Stimulated activated naive B cell treated with anti-CD40 and anti-IgM and Interleukin-4, amounts not matched to agents 10 μg/mL and 1 μg/mL and 100 μg/mL, for 72 hours (primary cell): Measurements from ENCODE around the gene PRMT2.

Experiments used
- ATAC-seq, 2 donors: fragments of 150-1000 bp; cut with Tn5 transposase; replicated peaks; 2 replicates each; pipeline ENCODE4 v1.10.0; 2021; ENCODE audit warnings: moderate library complexity in 1 of 2
- DNase-seq: peaks from one replicate; pipeline ENCODE4 v3.0.0; 2021
- H3K27ac Mint-ChIP-seq: one replicate; pipeline ENCODE4 v1.8.0; 2022; ENCODE audit warnings: mild to moderate bottlenecking, mixed read lengths
- H3K27me3 Mint-ChIP-seq, 2 donors: one replicate each; pipeline ENCODE4 v1.8.0; 2022; ENCODE audit warnings: mixed read lengths in 2 of 2
- H3K36me3 Mint-ChIP-seq, 2 donors: one replicate each; pipeline ENCODE4 v1.8.0; 2022; ENCODE audit warnings: mixed read lengths in 2 of 2, mild to moderate bottlenecking in 1 of 2
- H3K4me1 Mint-ChIP-seq, 2 donors: one replicate each; pipeline ENCODE4 v1.8.0; 2022; ENCODE audit warnings: mixed read lengths in 2 of 2, mild to moderate bottlenecking in 1 of 2
- H3K4me3 Mint-ChIP-seq, 2 donors: one replicate each; pipeline ENCODE4 v1.8.0; 2022; ENCODE audit warnings: mild to moderate bottlenecking in 2 of 2, mixed read lengths in 2 of 2, moderate library complexity in 1 of 2
- H3K9me3 Mint-ChIP-seq, 2 donors: one replicate each; pipeline ENCODE4 v1.8.0; 2022; ENCODE audit warnings: mixed read lengths in 2 of 2, mild to moderate bottlenecking in 1 of 2

Gene PRMT2

DNA sequence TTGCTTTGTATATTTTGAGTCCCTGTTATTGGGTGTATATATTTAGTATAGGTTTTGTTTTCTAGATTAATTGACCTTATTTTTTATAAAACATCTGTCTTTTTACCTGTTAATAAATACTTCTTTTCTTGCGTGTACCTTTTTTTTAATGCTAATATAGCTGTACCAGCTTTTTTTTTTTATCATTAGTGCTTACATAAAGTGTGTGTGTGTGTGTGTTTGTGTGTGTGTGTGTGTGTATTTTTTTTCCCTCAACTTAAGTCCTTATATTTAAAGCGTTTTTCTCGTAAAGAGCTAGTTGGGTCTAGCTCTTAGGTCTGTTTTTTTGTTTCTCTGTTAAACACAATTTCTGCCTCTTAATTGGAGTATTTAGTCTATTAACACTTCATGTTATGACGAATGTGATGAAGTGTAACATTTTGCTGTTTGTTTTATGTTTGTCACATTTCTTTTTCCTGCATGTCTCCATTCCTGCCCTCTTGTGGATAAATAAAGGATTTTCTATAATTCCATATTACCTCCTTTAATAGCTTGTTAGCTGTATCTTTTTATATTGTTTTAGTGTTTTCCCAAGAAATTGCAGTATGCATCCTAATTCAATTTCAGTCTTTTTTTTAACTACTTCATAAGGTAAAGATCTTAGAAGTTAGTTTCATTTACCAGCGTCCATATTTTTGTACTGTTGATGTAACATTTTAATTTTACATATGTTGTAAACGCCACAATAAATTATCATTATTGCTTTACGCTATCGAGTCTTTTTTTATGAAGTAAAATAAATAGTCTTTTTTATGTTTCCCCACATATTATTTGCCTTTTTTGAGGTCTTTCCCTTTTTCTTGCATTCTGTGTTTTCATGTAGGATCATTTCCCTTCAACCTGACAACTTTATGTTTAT, 4.3 kb downstream of the PRMT2 start:
- ATAC-seq, result no peak
- DNase-seq, result no peak
- Mint-ChIP-seq H3K27ac (no peak overlapping the region), H3K36me3 (peaks cover 29 to 47% of the 10 kb centered on the region in 2 donors), H3K9me3 (no peaks in the 10 kb centered on the region), H3K4me3 (peak overlapping the region in 1 of 2 donors; percentile 11), H3K4me1 (peaks cover 24 to 60% of the 10 kb centered on the region in 2 donors), H3K27me3 (no peaks in the 10 kb centered on the region)

DNA sequence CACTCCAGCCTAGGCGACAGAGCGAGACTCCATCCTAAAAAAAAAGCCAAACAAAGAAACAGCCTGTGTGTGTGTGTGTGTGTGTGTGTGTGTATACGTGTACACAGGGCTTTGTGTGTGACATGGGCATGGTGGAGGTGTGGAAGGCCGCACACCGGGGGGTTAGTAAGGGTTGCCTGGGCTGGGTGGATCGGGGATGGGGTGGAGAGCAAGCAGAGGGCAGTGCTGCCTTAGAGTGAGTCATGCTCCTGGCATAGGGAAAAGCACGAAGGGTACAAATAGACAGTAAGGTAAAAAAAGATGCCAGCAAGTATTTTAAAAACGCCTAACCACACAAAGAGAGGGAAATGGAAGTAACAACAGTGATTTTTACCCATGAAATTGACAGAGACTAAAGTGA, 6.2 kb downstream of the PRMT2 start:
- DNase-seq (no peak), ATAC-seq (no peak)
- Mint-ChIP-seq H3K4me3 (no peak overlapping the region), H3K9me3 (no peaks in the 10 kb centered on the region), H3K36me3 (peaks cover 41 to 57% of the 10 kb centered on the region in 2 donors), H3K27ac (no peak overlapping the region), H3K27me3 (no peaks in the 10 kb centered on the region), H3K4me1 (peaks cover 19 to 48% of the 10 kb centered on the region in 2 donors)

DNA sequence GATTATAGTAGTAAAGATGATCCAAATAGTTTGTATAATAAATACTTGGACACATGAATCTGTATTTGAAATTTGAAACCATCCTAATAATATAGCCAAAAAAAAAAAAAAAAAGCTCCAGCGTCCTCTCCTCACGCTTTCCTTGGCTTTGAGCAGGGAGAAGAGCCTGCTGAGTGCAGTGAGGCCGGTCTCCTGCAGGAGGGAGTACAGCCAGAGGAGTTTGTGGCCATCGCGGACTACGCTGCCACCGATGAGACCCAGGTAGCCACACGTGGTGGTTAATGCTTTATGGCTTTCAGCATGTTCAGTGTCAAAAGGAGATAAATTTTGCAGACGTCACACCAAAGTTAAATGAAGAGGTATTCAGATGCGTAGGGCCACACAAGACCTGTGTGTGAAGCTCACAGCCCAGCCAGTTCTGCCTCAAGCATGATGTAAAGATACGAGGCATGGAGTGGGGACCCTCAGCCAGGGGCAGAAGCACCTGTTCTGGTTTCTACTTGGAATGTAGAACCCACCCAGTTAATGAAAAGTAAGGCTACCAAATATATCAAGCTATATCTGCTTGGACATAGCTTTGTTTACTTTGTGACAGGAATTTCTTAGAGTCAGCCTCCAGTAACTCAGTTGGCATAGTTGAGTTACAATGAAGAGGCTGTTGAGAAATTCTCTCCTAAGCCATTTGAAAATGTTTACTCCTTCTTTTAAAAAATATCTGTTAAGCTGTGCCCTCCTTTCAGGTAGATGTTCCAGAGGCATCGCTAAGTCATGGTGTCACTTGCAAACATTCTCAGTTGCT, 8.1 kb downstream of the PRMT2 start:
- H3K9me3 Mint-ChIP-seq, result no peaks in the 10 kb centered on the region
- H3K4me3 Mint-ChIP-seq, result no peak overlapping the region
- peaks cover 8 to 33% of the 10 kb centered on the region in 2 donors for H3K4me1 Mint-ChIP-seq
- no peak for DNase-seq
- no peaks in the 10 kb centered on the region for H3K27me3 Mint-ChIP-seq
- ATAC-seq, result no peak
- H3K36me3 Mint-ChIP-seq, result peaks cover 54 to 65% of the 10 kb centered on the region in 2 donors
- no peak overlapping the region for H3K27ac Mint-ChIP-seq

DNA sequence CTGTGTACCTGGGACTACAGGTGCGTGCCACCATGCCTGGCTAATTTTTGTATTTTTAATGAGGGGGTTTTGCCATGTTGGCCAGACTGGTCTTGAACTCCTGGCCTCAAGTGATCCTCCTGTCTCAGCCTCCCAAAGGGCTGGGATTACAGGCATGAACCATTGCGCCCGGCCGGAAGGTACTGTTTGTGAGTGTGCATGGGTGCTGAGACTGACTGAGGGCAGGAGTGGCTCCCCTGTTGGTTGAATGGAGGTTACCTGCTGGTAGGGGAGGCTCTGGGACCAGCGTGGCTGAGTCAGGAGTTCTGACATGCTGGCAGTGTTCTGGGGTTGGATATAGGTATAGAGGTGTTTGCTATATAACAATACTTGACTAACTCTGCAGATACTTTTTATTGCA, 10.4 kb downstream of the PRMT2 start:
- peaks cover 3 to 14% of the 10 kb centered on the region in 2 donors for H3K4me1 Mint-ChIP-seq
- no peaks in the 10 kb centered on the region for H3K27me3 Mint-ChIP-seq
- peaks cover 61 to 71% of the 10 kb centered on the region in 2 donors for H3K36me3 Mint-ChIP-seq
- no peak for ATAC-seq
- H3K4me3 Mint-ChIP-seq, result no peak overlapping the region
- no peaks in the 10 kb centered on the region for H3K9me3 Mint-ChIP-seq
- DNase-seq, result no peak
- H3K27ac Mint-ChIP-seq, result no peak overlapping the region

DNA sequence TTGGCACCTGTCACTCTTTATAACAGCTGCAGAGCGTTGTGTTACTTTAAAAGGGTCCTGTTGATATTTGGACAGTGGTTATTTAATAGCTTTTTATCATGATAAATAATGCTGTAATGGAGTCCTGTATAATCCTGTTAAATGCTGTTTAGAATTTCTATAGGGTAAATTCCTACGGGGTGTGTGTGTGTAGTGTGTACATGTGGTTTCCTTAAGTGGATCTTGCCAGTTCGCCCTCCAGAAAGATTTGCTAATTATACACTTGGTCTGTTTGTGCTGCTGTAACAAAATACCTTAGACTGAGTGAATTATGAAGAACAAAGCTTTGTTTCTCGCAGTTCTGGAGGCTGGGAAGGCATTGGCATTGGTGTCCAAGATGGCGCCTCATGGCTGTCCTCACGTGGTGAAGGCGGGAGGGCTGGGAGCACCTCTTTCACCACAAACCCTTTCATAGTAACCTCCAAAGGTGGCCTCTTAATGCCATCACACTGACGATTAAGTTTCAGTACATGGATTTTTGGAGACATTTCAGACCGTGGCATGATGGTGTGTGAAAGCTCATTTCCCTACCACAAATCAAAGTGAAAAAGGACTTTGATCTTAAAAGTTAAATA, 11.2 kb downstream of the PRMT2 start:
- no peaks in the 10 kb centered on the region for H3K9me3 Mint-ChIP-seq
- DNase-seq (no peak), ATAC-seq (no peak)
- peaks cover 61 to 71% of the 10 kb centered on the region in 2 donors for H3K36me3 Mint-ChIP-seq
- H3K27me3 Mint-ChIP-seq, result no peaks in the 10 kb centered on the region
- no peak overlapping the region for H3K27ac Mint-ChIP-seq
- H3K4me1 Mint-ChIP-seq, result peaks cover 1 to 8% of the 10 kb centered on the region in 2 donors
- no peak overlapping the region for H3K4me3 Mint-ChIP-seq

DNA sequence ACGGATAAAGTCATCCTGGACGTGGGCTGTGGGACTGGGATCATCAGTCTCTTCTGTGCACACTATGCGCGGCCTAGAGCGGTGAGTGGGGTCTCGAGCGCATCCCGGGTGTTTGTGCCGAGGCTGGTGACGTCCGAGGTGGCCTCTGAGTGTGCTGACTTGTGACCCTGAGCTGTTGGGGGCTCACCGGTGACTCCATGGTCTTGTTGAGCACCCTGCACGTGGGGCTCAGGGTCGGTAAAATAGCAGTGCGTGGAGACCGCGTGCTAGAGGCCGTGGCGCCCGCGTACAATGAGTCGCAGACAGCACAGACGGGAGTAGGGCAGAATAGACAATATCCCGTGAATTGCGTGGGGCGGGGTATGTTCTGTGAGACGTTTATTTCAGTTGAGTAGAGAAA, 13.1 kb downstream of the PRMT2 start:
- Mint-ChIP-seq H3K36me3 (peaks cover 73 to 84% of the 10 kb centered on the region in 2 donors), H3K27ac (no peak overlapping the region), H3K27me3 (no peaks in the 10 kb centered on the region), H3K9me3 (no peaks in the 10 kb centered on the region), H3K4me1 (peaks cover 3 to 6% of the 10 kb centered on the region in 2 donors), H3K4me3 (no peak overlapping the region)
- no peak for DNase-seq
- no peak for ATAC-seq

DNA sequence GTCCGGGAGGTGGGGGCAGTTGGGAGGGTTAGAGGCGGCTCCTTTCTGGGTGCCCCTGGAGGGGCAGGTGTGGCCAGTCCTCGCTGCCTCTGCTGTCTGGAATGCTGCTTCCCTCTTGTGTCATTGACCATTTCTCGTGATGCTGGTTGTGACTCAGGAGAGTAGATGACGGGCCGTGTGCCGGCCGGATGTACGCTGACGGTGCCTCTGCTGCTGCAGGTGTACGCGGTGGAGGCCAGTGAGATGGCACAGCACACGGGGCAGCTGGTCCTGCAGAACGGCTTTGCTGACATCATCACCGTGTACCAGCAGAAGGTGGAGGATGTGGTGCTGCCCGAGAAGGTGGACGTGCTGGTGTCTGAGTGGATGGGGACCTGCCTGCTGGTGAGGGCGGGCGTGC, 13.9 kb downstream of the PRMT2 start:
- no peak for DNase-seq
- H3K4me1 Mint-ChIP-seq, result peaks cover 3 to 6% of the 10 kb centered on the region in 2 donors
- peaks cover 0 to 4% of the 10 kb centered on the region in 2 donors for H3K9me3 Mint-ChIP-seq
- peaks cover 76 to 84% of the 10 kb centered on the region in 2 donors for H3K36me3 Mint-ChIP-seq
- H3K27me3 Mint-ChIP-seq, result no peaks in the 10 kb centered on the region
- no peak overlapping the region for H3K4me3 Mint-ChIP-seq
- ATAC-seq, result no peak
- H3K27ac Mint-ChIP-seq, result no peak overlapping the region

DNA sequence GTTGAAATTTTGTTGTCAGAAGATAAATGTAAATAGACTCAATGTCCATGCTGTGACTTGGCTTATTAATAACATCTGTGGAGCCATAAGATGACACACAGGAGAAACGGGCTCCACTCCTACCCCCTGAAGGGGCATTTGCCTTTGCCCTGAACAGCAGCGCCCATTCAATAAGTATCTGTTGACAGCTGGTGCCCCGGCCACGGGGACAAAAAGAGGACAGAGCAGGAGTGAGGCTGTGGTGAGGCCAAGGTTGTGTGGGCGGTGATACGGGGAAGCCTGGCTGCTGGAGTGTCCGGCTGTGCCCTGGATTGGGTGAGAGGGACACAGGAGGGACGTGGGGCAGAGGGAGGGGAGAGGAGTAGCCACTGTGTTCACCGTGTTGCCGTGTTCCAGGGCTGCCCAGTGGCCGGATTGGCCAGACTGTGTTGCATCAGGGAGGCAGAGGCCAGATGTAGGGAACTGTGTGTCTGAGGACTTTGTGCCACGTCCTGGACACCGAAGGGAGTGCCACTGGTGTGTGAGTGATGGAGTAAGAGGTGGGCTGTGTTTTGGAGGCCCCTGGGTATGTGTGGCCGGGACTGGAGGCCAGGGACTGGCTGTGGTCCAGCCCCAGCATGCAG, 15.1 kb downstream of the PRMT2 start:
- Mint-ChIP-seq H3K27me3 (no peaks in the 10 kb centered on the region), H3K9me3 (peaks cover 2 to 8% of the 10 kb centered on the region in 2 donors), H3K36me3 (peaks cover 86 to 92% of the 10 kb centered on the region in 2 donors), H3K4me3 (no peak overlapping the region), H3K4me1 (peaks cover 3 to 6% of the 10 kb centered on the region in 2 donors), H3K27ac (no peak overlapping the region)
- DNase-seq, result no peak
- no peak for ATAC-seq

DNA sequence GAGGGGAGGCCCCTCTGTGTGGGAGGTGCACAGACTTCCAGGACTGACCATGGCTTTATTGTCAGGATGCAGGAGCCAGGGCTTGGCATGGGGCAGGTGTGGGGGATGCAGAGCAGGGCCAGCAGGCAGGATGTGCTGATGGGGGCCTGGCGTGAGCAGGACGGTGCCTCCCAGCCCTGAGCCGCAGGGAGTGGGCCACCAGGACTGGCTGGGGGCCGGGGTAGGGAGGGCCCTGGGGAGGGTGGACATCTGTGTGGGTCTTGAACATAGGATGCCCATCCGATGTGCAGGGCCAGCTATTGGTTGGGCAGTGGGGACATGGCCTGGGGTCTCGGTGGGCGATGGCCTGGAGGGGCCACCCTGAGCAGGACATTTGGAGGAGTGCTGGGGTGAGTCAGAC, 15.6 kb downstream of the PRMT2 start:
- no peak for DNase-seq

DNA sequence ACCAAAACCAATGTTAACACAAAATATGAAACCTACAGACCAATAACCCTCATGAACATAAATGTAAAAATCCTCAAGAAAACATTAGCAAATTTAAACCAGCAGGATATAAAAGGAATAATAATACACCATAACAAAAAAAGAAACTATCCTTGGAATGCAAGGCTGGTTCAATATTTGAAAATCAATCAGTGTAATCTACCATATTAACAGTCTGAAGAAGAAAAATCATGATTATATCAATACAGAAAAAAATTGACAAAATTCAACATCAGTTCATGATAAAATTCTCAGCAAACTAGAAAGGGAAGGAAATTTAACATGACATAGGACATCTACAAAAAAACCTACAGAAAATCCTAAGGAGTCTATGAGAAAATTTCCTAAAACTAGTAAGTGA, 19.8 kb downstream of the PRMT2 start:
- Mint-ChIP-seq H3K36me3 (peaks cover 83 to 89% of the 10 kb centered on the region in 2 donors), H3K27ac (no peak overlapping the region), H3K4me3 (no peak overlapping the region), H3K27me3 (no peaks in the 10 kb centered on the region), H3K9me3 (peaks cover 12 to 15% of the 10 kb centered on the region in 2 donors), H3K4me1 (peaks cover 3 to 6% of the 10 kb centered on the region in 2 donors)
- DNase-seq, result no peak
- no peak for ATAC-seq

More for the DNA sequence above, 15.6 kb downstream of the PRMT2 start:
- H3K9me3 Mint-ChIP-seq, result peaks cover 8 to 12% of the 10 kb centered on the region in 2 donors
- H3K4me3 Mint-ChIP-seq, result no peak overlapping the region
- H3K27me3 Mint-ChIP-seq, result no peaks in the 10 kb centered on the region
- no peak for ATAC-seq
- peaks cover 87 to 92% of the 10 kb centered on the region in 2 donors for H3K36me3 Mint-ChIP-seq
- H3K4me1 Mint-ChIP-seq, result peaks cover 3 to 6% of the 10 kb centered on the region in 2 donors
- H3K27ac Mint-ChIP-seq, result no peak overlapping the region

DNA sequence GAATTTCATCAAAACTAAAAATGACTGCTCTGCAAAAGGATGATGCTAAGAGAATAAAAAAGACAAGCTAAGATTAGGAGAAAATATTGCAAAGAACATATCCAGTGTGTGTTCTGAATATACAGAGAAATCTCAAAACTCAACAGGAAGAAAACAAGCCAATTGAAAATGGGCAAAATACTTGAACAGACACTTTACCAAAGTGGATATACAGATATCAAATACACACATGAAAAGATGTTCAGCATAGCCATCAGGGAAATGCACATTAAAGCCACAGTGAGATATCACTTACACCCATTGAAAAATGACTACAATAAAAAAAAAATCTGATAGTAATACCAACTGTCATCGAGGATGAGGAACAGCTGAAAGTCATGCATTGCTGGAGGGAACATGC, 21.3 kb downstream of the PRMT2 start:
- H3K36me3 Mint-ChIP-seq, result peaks cover 76 to 84% of the 10 kb centered on the region in 2 donors
- H3K4me1 Mint-ChIP-seq, result peaks cover 0 to 1% of the 10 kb centered on the region in 2 donors
- H3K4me3 Mint-ChIP-seq, result no peak overlapping the region
- DNase-seq (no peak), ATAC-seq (no peak)
- peaks cover 12 to 15% of the 10 kb centered on the region in 2 donors for H3K9me3 Mint-ChIP-seq
- no peak overlapping the region for H3K27ac Mint-ChIP-seq
- H3K27me3 Mint-ChIP-seq, result no peaks in the 10 kb centered on the region

DNA sequence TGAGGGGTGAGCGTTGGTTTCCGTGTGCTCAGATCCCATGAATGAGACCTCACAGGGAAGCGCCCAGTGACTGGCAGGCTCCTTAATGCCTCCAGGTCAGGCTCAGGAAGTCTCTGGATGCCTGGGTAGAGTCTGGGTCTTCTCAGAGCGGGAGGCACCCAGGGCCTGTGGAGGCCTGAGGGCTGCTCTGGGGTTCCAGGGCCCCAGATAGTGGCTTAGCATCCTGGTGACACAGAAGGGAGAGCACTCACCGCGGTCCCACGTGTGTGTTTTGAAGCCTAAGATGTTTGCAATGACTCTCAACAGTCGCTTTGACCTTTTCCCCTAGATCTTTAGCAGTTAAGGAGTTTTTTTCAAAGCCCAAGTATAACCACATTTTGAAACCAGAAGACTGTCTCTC, 25.0 kb downstream of the PRMT2 start:
- ATAC-seq, result no peak
- Mint-ChIP-seq H3K4me1 (no peaks in the 10 kb centered on the region), H3K27ac (no peak overlapping the region), H3K27me3 (no peaks in the 10 kb centered on the region), H3K36me3 (peaks cover 55 to 68% of the 10 kb centered on the region in 2 donors), H3K4me3 (no peak overlapping the region), H3K9me3 (peaks cover 5 to 13% of the 10 kb centered on the region in 2 donors)
- DNase-seq, result no peak

DNA sequence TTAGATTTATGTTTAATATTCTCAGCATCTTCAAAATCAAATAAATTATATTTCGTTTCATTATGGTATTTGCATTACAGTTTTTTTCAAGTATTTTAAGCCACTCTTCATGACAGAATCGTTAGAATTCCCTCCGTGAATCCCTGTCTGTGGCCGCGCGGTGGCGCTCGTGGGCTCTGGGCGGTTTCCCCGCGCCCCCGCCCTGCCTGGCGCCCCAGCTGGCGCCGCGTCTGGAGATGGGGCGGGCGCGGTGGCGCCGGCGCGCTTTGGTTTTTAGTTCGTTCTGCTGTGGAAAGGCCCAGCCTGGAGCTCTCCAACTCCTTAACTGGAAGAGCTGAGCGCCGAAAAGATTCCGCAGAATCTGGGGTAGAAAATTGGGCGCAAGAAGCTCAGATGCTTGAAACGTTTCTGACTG, 25.7 kb downstream of the PRMT2 start:
- ATAC-seq, result peak; percentile 67 to 74
- Mint-ChIP-seq H3K36me3 (peaks cover 52 to 65% of the 10 kb centered on the region in 2 donors), H3K4me3 (peak overlapping the region; percentile 55 to 67), H3K4me1 (no peaks in the 10 kb centered on the region), H3K27me3 (no peaks in the 10 kb centered on the region), H3K9me3 (peaks cover 0 to 6% of the 10 kb centered on the region in 2 donors), H3K27ac (no peak overlapping the region)
- no peak for DNase-seq
